ENCODE measurements around the gene MPL. TPM values are rescaled to one million over a fixed set of nuclear protein-coding genes. Genes with fewer than 3 reads are reported as not detected.
A peak's percentile ranks its signal among the peaks of the same experiment; 100 is the strongest.

Gene MPL
- total and polyA plus RNA-seq, 2 of the 13 experiments (the other 11 are each of a cell fraction or from before 2014, with no cell fraction given) = not detected

DNA sequence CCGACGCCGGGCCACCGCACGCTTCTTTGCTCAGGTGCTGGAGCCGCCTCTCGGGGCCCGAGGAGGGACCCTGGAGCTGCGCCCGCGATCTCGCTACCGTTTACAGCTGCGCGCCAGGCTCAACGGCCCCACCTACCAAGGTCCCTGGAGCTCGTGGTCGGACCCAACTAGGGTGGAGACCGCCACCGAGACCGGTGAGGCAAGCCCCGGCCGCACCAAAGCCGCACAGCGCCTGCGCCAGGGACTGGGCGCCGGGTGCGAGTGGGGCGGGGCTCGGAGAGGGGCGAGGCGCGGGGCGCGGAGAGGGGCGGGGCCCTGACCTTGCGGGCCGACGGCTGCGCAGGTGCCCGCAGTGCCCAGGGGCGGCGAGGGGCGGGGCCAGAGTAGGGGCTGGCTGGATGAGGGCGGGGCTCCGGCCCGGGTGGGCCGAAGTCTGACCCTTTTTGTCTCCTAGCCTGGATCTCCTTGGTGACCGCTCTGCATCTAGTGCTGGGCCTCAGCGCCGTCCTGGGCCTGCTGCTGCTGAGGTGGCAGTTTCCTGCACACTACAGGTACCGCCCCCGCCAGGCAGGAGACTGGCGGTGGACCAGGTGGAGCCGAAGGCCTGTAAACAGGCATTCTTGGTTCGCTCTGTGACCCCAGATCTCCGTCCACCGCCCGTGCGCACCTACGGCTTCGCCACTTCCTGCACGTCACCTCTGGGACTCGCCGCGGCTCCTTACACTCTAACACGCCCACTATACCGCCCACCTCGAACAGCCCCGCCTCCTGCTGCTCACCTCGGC is 11.4 kb downstream of the MPL start (continued):
- TF ChIP-seq, protein P1, sequence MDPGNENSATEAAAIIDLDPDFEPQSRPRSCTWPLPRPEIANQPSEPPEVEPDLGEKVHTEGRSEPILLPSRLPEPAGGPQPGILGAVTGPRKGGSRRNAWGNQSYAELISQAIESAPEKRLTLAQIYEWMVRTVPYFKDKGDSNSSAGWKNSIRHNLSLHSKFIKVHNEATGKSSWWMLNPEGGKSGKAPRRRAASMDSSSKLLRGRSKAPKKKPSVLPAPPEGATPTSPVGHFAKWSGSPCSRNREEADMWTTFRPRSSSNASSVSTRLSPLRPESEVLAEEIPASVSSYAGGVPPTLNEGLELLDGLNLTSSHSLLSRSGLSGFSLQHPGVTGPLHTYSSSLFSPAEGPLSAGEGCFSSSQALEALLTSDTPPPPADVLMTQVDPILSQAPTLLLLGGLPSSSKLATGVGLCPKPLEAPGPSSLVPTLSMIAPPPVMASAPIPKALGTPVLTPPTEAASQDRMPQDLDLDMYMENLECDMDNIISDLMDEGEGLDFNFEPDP (CRISPR knock-in tag; conservative IDR thresholded peaks at IDR 0.05) = no peak
- TF ChIP-seq ZNF570 (CRISPR knock-in tag; IDR thresholded peaks at IDR 0.05; ENCODE audit: borderline replicate concordance) (0 out of 2 replicates have a peak, but pooled peaks have one; percentile 51), BATF2 (CRISPR knock-in tag; IDR thresholded peaks at IDR 0.05) (no peak), E2F2 (CRISPR knock-in tag; IDR thresholded peaks at IDR 0.05; ENCODE audit: borderline replicate concordance) (peak; percentile 72; the same call in 1 of the 2 replicates), DR1 (CRISPR knock-in tag; IDR thresholded peaks at IDR 0.05) (peak; percentile 42; the same call in 1 of the 2 replicates), ZSCAN5A (CRISPR knock-in tag; IDR thresholded peaks at IDR 0.05; ENCODE audit: borderline replicate concordance) (no peak), MATR3 (CRISPR knock-in tag; IDR thresholded peaks at IDR 0.05) (no peak), ZNF264 (CRISPR knock-in tag; IDR thresholded peaks at IDR 0.05) (peak; percentile 45; the same call in 1 of the 2 replicates), MTA1 (CRISPR knock-in tag; IDR thresholded peaks at IDR 0.05; ENCODE audit: borderline replicate concordance) (no peak; the same call in 1 of the 2 replicates), CENPBD1 (CRISPR knock-in tag; IDR thresholded peaks at IDR 0.05; ENCODE audit: borderline replicate concordance, low read depth) (no peak), ZNF616 (CRISPR knock-in tag; IDR thresholded peaks at IDR 0.05; ENCODE audit: low read depth) (no peak), CREB1 (IDR thresholded peaks at IDR 0.05) (peak; percentile 62; the same call in 1 of the 2 replicates), CREB1 (CRISPR knock-in tag; IDR thresholded peaks at IDR 0.05) (peak; percentile 84)
- TF ChIP-seq, protein P2, sequence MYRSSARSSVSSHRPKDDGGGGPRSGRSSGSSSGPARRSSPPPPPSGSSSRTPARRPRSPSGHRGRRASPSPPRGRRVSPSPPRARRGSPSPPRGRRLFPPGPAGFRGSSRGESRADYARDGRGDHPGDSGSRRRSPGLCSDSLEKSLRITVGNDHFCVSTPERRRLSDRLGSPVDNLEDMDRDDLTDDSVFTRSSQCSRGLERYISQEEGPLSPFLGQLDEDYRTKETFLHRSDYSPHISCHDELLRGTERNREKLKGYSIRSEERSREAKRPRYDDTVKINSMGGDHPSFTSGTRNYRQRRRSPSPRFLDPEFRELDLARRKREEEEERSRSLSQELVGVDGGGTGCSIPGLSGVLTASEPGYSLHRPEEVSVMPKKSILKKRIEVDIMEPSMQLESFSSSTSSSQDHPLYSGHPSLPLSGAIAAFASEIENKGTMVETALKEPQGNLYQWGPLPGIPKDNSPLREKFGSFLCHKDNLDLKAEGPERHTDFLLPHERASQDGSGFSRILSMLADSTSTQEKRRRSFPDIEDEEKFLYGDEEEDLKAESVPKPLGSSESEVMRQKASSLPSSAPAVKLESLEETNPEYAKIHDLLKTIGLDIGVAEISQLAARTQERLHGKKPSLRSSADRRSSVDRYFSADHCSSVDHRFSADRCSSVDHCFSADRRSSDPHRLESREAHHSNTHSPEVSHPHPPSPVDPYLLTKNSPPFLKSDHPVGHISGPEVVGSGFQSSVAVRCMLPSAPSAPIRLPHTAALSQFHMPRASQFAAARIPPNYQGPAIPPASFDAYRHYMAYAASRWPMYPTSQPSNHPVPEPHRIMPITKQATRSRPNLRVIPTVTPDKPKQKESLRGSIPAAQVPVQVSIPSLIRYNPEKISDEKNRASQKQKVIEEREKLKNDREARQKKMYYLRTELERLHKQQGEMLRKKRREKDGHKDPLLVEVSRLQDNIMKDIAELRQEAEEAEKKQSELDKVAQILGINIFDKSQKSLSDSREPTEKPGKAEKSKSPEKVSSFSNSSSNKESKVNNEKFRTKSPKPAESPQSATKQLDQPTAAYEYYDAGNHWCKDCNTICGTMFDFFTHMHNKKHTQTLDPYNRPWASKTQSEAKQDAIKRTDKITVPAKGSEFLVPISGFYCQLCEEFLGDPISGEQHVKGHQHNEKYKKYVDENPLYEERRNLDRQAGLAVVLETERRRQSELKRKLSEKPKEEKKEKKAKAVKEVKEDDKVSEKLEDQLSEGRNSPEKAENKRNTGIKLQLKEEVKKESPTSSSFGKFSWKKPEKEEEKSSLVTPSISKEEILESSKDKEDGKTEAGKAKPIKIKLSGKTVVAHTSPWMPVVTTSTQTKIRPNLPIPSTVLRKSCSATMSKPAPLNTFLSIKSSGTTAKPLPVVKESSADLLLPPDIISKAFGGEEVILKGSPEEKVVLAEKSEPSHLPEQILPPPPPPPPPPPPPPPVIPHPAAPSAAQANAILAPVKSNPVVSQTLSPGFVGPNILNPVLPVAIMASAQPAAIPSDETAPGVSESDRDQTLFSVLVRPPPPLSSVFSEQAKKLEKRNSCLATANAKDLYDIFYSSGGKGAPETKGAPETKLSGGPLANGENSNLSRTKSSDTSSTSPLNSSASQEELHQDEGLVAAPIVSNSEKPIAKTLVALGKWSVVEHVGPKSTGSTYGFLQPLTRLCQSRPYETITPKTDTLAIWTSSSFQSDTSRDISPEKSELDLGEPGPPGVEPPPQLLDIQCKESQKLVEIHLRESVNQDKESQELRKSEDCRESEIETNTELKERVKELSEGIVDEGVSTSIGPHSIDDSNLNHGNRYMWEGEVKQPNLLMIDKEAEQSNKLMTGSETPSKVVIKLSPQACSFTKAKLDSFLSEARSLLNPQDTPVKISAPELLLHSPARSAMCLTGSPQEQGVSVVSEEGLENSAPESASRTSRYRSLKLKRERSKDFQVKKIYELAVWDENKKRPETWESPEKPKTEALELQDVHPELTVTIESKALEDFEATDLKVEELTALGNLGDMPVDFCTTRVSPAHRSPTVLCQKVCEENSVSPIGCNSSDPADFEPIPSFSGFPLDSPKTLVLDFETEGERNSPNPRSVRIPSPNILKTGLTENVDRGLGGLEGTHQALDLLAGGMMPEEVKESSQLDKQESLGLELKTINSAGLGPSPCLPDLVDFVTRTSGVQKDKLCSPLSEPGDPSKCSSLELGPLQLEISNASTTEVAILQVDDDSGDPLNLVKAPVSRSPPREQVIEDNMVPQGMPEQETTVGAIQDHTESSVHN (CRISPR knock-in tag; IDR thresholded peaks at IDR 0.05) = peak; percentile 4; the same call in 1 of the 2 replicates

Measured in HepG2 (cell line).